Measurements from ENCODE around the gene CMTM2.

CMTM2 gene, protein sequence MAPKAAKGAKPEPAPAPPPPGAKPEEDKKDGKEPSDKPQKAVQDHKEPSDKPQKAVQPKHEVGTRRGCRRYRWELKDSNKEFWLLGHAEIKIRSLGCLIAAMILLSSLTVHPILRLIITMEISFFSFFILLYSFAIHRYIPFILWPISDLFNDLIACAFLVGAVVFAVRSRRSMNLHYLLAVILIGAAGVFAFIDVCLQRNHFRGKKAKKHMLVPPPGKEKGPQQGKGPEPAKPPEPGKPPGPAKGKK

GRCh38 chr16:66578651-66579531 lies at the start of gene CMTM2:
Gene CMTM2 (plus strand): TSS chr16:66579463. CDS start chr16:66579608, 145 bp downstream.
- FAIRE-seq, result no peak

GRCh38 chr16:66529475-66529874 lies 49.8 kb upstream of the CMTM2 start:
- no peak for FAIRE-seq

DNA sequence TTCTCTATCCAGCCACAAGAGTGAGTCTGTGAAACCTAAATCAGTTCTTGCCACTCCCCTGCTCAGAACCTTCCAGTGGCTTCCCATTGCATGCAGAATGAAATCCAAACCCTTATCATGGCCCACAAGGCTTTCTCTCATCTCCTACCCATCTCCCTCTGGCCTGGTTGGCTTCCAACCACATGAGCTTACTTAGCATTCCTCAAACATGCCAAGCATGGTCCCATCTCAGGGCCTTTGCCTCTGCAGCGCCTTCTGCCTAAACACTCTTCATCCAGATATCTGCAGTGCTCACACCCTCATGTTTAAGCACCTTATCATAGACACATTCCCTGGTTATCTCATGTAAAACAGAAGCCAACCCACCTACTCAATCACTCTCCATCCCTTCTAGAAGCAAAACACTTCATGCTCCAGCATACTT lies 44.9 kb upstream of the CMTM2 start:
- no peak for FAIRE-seq

DNA sequence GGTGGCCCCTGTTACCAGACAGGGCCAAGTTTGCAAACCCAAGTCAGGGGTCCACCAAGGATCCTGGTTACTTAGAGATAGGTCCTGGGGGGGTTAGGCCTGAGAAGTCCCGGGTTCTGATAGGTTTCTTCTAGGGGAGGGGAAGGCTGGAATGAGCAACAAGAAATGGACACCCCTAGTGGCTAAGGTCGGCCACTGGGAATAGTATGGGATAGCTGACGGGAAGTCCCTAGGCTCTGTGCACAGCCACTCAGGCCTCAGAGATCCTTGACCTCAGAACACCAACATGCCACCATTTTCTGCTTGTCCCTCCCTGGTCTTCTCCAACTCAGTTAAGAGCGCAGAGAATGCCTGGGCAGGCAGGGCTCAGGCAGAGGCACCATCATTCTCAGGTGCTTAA lies 42.7 kb upstream of the CMTM2 start:
- FAIRE-seq, result no peak

- FAIRE-seq, result no peak
These were observed 42.0 kb upstream of the CMTM2 start for GRCh38 chr16:66537236-66537635.

DNA sequence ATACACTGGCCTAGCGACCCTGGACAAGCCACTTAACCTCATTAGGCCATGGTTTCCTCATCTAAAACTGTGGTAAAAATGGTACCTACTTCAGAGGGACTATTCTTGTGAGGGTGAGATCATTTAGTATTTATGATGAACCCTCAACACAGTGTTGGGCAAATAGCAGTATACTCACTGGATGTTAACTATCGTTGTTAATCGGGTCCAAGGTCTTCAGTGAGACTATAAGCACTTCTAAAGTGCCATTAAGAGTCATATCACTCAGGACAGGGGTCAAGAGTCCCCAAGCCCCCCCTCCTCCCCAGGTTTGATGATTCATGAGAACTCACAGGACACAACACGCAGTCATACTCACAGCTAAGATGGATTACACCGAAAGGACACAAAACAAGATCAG lies 40.4 kb upstream of the CMTM2 start:
- no peak for FAIRE-seq

- no peak for FAIRE-seq
These were observed 39.4 kb upstream of the CMTM2 start for GRCh38 chr16:66539623-66540469.

- no peak for FAIRE-seq
These were observed 37.6 kb upstream of the CMTM2 start for GRCh38 chr16:66541388-66542355.

DNA sequence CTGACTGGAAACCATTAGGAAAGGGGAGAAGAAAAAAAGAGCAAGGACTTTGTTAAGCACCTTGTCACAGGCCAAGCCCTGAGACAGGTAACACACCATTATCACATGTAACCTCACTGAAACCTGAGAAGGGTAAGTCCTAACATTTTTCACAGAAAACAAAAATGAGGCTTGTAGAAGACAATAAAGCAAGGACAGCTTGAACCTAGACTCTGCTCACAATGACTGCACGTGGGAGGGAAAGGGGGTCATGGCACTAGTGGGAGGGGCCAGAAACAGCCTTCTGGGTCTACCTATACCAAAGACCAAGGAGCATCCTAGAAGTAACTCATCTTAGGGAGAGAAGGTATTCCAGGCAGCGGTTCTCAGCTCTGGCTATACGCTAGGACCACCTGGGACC lies 36.9 kb upstream of the CMTM2 start:
- FAIRE-seq, result no peak

GRCh38 chr16:66543541-66543940 lies 35.7 kb upstream of the CMTM2 start:
- FAIRE-seq, result no peak

- no peak for FAIRE-seq
These were observed 35.1 kb upstream of the CMTM2 start for GRCh38 chr16:66544016-66544757.

DNA sequence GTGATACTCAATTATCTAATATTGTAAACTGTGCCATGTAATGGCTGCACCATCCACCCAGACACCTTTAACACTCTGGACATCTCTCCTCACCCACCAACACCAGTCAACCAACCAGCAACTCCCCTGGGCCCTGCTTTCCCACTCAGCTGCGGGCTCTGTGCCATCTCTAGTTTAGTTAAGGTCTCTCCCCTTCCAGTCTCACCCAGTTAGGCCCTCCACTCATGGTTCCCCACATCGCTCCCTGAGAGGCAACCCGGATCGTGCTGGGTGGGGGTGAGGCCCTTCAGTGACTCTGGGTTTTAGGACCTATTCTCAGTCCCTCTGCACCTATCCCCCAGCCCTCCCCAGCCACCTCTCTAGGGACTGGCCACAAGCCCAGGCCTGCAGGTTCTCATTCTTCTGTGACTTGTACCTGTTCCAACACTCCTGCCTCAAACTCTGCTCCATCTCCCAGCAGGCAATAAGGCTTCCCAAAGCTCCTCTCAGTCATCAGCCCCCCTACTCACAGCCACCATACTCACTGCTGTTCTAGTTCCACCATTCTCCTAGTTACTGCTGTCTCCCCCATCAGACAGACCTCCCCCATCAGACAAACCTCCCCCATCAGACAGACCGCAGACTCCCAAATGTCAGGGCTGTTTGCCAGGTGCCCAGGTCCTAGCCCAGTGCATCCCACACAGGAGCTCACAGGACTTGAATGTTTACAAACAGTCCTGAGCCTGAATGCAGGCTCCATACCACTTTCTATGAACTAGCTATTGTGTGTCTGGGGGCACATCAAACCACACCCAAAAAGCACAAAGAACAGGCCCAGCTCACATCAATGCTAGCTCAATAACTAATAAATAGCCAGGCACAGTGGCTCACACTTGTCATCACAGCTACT lies 31.9 kb upstream of the CMTM2 start:
- no peak for FAIRE-seq

- no peak for FAIRE-seq
These were observed 31.2 kb upstream of the CMTM2 start for GRCh38 chr16:66548068-66548467.

DNA sequence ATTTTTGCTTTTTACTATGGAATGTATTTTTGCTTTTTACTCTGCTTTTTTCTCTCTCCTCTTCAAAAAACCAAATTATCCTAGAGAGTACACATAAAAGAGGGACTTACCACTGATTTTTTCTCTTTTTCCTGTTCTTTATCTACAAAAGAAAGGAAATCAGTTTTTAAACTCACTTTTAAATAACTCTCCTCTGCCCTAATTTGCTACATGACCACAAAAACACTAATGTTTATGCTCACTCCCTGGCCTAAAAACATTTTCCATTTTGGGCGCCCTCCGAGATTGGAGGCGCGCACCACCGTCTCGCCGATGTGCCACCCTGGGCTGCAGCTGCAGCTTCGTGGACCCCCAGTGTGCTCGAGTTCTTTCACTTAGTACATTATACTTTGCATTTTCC lies 30.4 kb upstream of the CMTM2 start:
- no peak for FAIRE-seq

- FAIRE-seq, result no peak
These were observed 29.8 kb upstream of the CMTM2 start, which contains the start of gene TK2 for GRCh38 chr16:66549284-66550131. Gene TK2 (minus strand): TSS chr16:66550122. CDS start chr16:66550061, 61 bp downstream.

DNA sequence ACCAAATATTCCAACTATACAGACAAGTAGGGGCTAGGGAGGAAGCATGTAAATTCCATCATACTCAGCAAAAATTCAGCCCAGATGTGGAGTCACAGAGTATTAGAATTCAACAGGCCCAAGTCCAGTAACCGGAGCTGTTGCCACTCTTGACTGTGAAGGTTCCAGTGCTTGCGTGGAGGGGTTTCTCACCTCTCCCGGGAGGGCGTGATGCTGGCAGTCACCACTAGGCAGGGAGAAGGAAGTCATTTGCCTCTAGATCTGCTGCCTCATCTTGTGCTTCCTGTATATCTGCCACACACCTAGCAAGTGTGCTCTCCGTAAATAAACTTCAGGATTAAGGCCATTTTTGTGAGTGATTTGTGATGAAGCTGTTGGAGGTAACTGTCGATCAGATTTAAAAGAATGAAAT lies 27.9 kb upstream of the CMTM2 start:
- FAIRE-seq, result no peak

DNA sequence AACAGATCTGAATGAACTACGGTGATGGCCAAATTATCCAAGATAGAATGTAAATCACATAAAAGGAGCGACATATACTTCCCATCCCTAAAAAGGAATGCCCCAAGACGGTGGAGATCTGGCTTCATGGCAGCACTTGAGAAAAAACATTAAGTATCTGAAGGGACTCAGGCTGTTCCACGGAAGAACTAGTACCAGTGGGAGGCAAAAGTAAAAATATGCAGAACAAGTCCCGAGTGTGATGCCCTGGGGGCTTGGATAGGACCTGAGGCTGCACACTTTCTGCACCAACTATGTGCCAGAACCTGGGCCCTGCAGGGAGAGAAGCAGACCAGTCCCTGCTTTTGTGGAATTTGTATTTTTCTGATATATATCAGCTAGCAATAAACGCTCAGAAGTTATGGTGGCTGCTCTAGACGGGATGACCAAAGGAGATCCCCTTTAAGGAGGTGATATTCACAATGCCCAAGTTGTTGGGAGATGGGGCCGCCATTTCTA lies 27.4 kb upstream of the CMTM2 start:
- FAIRE-seq, result no peak

DNA sequence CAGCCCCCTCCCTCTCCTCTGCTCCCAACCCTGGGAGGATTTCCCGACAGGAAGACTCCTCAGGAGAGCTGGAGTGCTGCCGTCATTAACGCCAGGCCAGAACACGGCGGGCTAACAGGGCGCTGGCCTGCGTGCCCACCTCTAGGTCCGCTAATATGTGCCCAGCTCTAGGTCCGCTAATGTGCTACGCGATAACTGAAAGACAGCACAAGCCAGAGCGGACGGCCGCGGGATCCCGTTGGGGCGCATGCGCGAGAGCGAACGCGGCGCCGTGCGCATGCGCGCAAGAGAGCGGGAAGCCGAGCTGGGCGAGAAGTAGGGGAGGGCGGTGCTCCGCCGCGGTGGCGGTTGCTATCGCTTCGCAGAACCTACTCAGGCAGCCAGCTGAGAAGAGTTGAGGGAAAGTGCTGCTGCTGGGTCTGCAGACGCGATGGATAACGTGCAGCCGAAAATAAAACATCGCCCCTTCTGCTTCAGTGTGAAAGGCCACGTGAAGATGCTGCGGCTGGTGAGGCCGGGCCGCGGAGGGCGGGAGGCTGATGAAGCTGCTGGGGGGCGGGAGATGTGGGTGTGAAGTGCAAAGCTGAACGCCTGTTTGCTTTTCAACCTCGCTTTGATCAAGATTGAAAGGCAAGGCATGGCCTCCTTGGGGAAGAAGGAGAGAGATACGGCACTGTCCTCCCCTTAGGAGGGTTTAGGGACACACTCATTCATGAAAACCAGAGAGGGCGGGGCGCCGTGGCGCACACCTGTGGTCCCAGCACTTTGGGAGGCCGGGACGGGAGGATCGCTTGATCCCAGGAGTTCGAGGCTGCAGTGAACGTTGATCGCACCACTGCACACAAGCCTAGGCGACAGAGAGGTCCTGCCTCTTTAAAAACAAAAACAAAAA lies 26.7 kb upstream of the CMTM2 start, which contains the start of gene CKLF:
Gene CKLF (plus strand): TSS at position 291 of the 892 bp plus-strand sequence. CDS start 140 bp downstream, at position 431.
- no peak for FAIRE-seq

Data from endometrium (tissue), 2 donors.